ENCODE data around the gene PARP9. TPM values are rescaled to one million over a fixed set of nuclear protein-coding genes. Genes with fewer than 3 reads are reported as not detected.

PARP9 gene
- total RNA-seq: 70.8 TPM
- long read RNA-seq, transcript PARP9-204 (11 exons, 3,040 nt): major isoform, 15 of 189 reads
- long read RNA-seq, partial matches to known transcripts: 23 of 189 reads
- long read RNA-seq, other reads (novel, unspliced or antisense): 148 of 189 reads

GRCh38 chr3:122564155-122564912 lies at the start of gene PARP9, which contains the start of gene DTX3L:
Gene PARP9, minus strand, starts transcription at chr3:122564300. Its CDS starts 4,680 bp downstream, at chr3:122559620.
Gene DTX3L, plus strand, starts transcription at chr3:122564338. Its CDS starts 89 bp downstream, at chr3:122564427.
- H3K4me3 ChIP-seq: peak within 1 kb of the TSS; percentile 86
- peaks cover 41% of the 10 kb centered on the region for H3K36me3 ChIP-seq
- intact Hi-C loops (cut with DNase I): loop anchor here (5.0 kb wide), 1 partner anchor 113 kb away; no protein-coding TSS in a partner anchor
- peaks cover 34% of the 10 kb centered on the region for H3K4me1 ChIP-seq
- ATAC-seq (peak; percentile 98), DNase-seq (peak; percentile 95)
- H3K27ac ChIP-seq: peak within 1 kb of the TSS; percentile 98
- H3K9me3 ChIP-seq: no peaks in the 10 kb centered on the region
- no peak for TF ChIP-seq CTCF (IDR thresholded peaks at IDR 0.05)
- H3K27me3 ChIP-seq: no peaks in the 10 kb centered on the region

- no peaks in the 10 kb centered on the region for H3K36me3 ChIP-seq
- no peaks in the 10 kb centered on the region for H3K27me3 ChIP-seq
- no peak overlapping the region for H3K4me3 ChIP-seq
- TF ChIP-seq CTCF (IDR thresholded peaks at IDR 0.05): no peak
- H3K9me3 ChIP-seq: no peaks in the 10 kb centered on the region
- ATAC-seq (no peak), DNase-seq (no peak)
- intact Hi-C loops (cut with DNase I): no loop called here
- no peak overlapping the region for H3K27ac ChIP-seq
- H3K4me1 ChIP-seq: no peaks in the 10 kb centered on the region
These were observed 48.6 kb upstream of the PARP9 start for GRCh38 chr3:122612696-122613095.

- intact Hi-C loops (cut with DNase I): no loop called here
- TF ChIP-seq CTCF (IDR thresholded peaks at IDR 0.05): no peak
- Histone ChIP-seq H3K4me1 (no peaks in the 10 kb centered on the region), H3K27me3 (no peaks in the 10 kb centered on the region), H3K27ac (no peak overlapping the region), H3K9me3 (no peaks in the 10 kb centered on the region), H3K36me3 (no peaks in the 10 kb centered on the region), H3K4me3 (no peak overlapping the region)
- no peak for ATAC-seq
- no peak for DNase-seq
These were observed 45.9 kb upstream of the PARP9 start for GRCh38 chr3:122609798-122610559.

GRCh38 chr3:122608916-122609315 lies 44.8 kb upstream of the PARP9 start:
- intact Hi-C loops (cut with DNase I): no loop called here
- ATAC-seq (no peak), DNase-seq (no peak)
- Histone ChIP-seq H3K36me3 (no peaks in the 10 kb centered on the region), H3K4me3 (no peak overlapping the region), H3K27me3 (no peaks in the 10 kb centered on the region), H3K4me1 (no peaks in the 10 kb centered on the region), H3K27ac (no peak overlapping the region), H3K9me3 (no peaks in the 10 kb centered on the region)
- no peak for TF ChIP-seq CTCF (IDR thresholded peaks at IDR 0.05)

- Histone ChIP-seq H3K4me1 (no peaks in the 10 kb centered on the region), H3K9me3 (no peaks in the 10 kb centered on the region), H3K27ac (no peak overlapping the region), H3K36me3 (no peaks in the 10 kb centered on the region), H3K4me3 (no peak overlapping the region), H3K27me3 (no peaks in the 10 kb centered on the region)
- no peak for DNase-seq
- no peak for TF ChIP-seq CTCF (IDR thresholded peaks at IDR 0.05)
- ATAC-seq: no peak
- intact Hi-C loops (cut with DNase I): no loop called here
These were observed 42.2 kb upstream of the PARP9 start for GRCh38 chr3:122606330-122606729.

Data from upper lobe of right lung (tissue), 1 donor.